Lower leg skin (tissue), 3 donors: ENCODE data around the gene EBF3.

Experiments used
- CTCF ChIP-seq, 3 donors: fragments of 450-650 bp; IDR thresholded peaks; one replicate each; pipeline ENCODE4 v1.5.1; 2016; ENCODE audit warnings: antibody characterized with exemption in 3 of 3, mild to moderate bottlenecking in 3 of 3, moderate library complexity in 2 of 3
- POLR2A ChIP-seq, 2 donors: fragments of 450-650 bp; IDR thresholded peaks; one replicate each; pipeline ENCODE4 v1.6.1; 2016 to 2017; ENCODE audit warnings: antibody characterized with exemption in 2 of 2, mild to moderate bottlenecking in 1 of 2, moderate library complexity in 1 of 2

DNA sequence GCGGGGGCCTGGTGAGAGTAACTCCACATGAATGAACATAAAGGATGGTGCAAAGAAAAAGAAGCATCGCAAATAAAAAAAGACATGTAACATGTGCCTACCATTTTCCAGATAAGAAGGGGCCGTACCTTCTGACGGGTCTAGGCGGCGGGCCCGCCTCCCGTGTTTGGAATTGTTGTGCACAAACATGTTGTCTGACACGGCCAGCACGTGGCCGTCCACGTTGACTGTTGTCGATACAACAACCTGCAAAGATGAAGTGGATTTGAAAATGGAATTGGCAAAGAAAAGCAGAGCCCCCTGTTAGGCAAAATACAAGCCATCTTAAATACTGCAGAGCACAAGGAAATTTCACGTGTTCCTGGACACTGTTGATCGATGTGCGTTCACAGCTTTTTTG, 90.7 kb downstream of the EBF3 start:
- TF ChIP-seq POLR2A (IDR thresholded peaks at IDR 0.05) (no peak), CTCF (IDR thresholded peaks at IDR 0.05) (no peak)
